Endodermal cell (in vitro differentiated cells): ENCODE results near the gene LMAN1. TPM values are rescaled to one million over a fixed set of nuclear protein-coding genes. Genes with fewer than 3 reads are reported as not detected.

Experiments
- DNase-seq: peaks from one replicate; pipeline ENCODE4 v3.0.0-alpha.2; 2017
- H3K27ac ChIP-seq: 2 replicates; pipeline ENCODE4 v1.5.1; 2013; ENCODE audit warnings: mild to moderate bottlenecking, low read depth, low read length, moderate library complexity
- H3K27me3 ChIP-seq: 2 replicates; pipeline ENCODE4 v1.6.1; 2013; ENCODE audit warnings: mild to moderate bottlenecking, low read length, moderate library complexity; ENCODE audit not compliant: insufficient read depth, control insufficient read depth, poor library complexity, severe bottlenecking
- H3K36me3 ChIP-seq: 2 replicates; pipeline ENCODE4 v1.7.0; 2013; ENCODE audit warnings: mild to moderate bottlenecking, low read length, moderate library complexity; ENCODE audit not compliant: control insufficient read depth, insufficient read depth
- H3K4me1 ChIP-seq: one replicate; pipeline ENCODE4 v1.7.0; 2013; ENCODE audit warnings: low read length; ENCODE audit not compliant: control insufficient read depth, insufficient read depth
- H3K4me3 ChIP-seq: 2 replicates; pipeline ENCODE4 v1.5.1; 2013; ENCODE audit warnings: mild to moderate bottlenecking, low read length, moderate library complexity
- H3K9ac ChIP-seq: 2 replicates; pipeline ENCODE4 v1.6.1; 2013; ENCODE audit warnings: mild to moderate bottlenecking, low read length, moderate library complexity; ENCODE audit not compliant: poor library complexity, severe bottlenecking; ENCODE audit errors: extremely low read depth
- H3K9me3 ChIP-seq: 2 replicates; pipeline ENCODE4 v1.6.1; 2013; ENCODE audit warnings: mild to moderate bottlenecking, low read length, moderate library complexity; ENCODE audit not compliant: control insufficient read depth
- H3K27ac Mint-ChIP-seq: 2 replicates; pipeline ENCODE4 v1.8.0; 2020; ENCODE audit warnings: mixed read lengths
- H3K27me3 Mint-ChIP-seq: 2 replicates; pipeline ENCODE4 v1.8.0; 2021; ENCODE audit warnings: mild to moderate bottlenecking, mixed read lengths; ENCODE audit not compliant: insufficient read depth
- H3K36me3 Mint-ChIP-seq: 2 replicates; pipeline ENCODE4 v1.8.0; 2020; ENCODE audit warnings: low read depth, mixed read lengths
- H3K4me1 Mint-ChIP-seq: 2 replicates; pipeline ENCODE4 v1.8.0; 2020; ENCODE audit warnings: mixed read lengths
- H3K4me3 Mint-ChIP-seq: 2 replicates; pipeline ENCODE4 v1.8.0; 2020; ENCODE audit warnings: mild to moderate bottlenecking, moderate library complexity, mixed read lengths
- H3K9me3 Mint-ChIP-seq: 2 replicates; pipeline ENCODE4 v1.8.0; 2020; ENCODE audit warnings: mild to moderate bottlenecking, mixed read lengths
- CTCF ChIP-seq: fragments of 200-600 bp; sonication (generic); conservative IDR thresholded peaks from 2 replicates; pipeline ENCODE4 v1.5.0; 2021; ENCODE audit warnings: antibody characterized with exemption, mild to moderate bottlenecking
- WGBS, 2 experiments: methylation state at CpG; one replicate each; pipeline versions ENCODE4 v1.1.5 to v1.1.7; 2013; ENCODE audit warnings: missing lambda C conversion rate in 2 of 2, mixed read lengths in 1 of 2; ENCODE audit not compliant: insufficient coverage in 1 of 2, insufficient read length in 1 of 2; 5-methylcytosine and 5-hydroxymethylcytosine counted together
- long read RNA-seq, 4 experiments: library from polyadenylated mRNA in 2 of 4; library from RNA in 1 of 4; library from capped mRNA in 1 of 4; stranded (forward) in 3 of 4; unstranded in 1 of 4; transcript quantifications; one replicate each; pipeline ENCODE4 v2.0.0, GENCODE V29; 2020 to 2021; ENCODE audit warnings: inconsistent platforms in 1 of 4
- polyA plus RNA-seq, 2 experiments: library from polyadenylated mRNA; stranded (reverse); fragments of 50-300 nt; gene quantifications; one replicate each; pipeline ENCODE4 v1.2.3, GENCODE V29; 2013
- total RNA-seq, 2 donors: library from RNA; stranded (reverse); fragmentation: NEBNext Ultra II Directional in 1 of 2; extraction: Animal tissue kit (Norgen Biotek cat#: 25700) in 1 of 2; gene quantifications; 2 replicates in 1 of 2; 3 replicates in 1 of 2; pipeline ENCODE4 v1.2.1, GENCODE V29; 2021

The LMAN1 gene
- total RNA-seq: 100 to 1,000 TPM in 1 of 2 donors, 10 to 100 TPM in 1; 82.9 to 125 TPM
- polyA plus RNA-seq (2013, experiment 1 of 2): 68.0 TPM
- 65.9 TPM for polyA plus RNA-seq (2013, experiment 2 of 2)
- long read RNA-seq, experiment 1, full-length matches to known transcripts: 12 of 71 reads
- long read RNA-seq, experiment 1, partial matches to known transcripts: 10 of 71 reads
- long read RNA-seq, experiment 1, other reads (novel, unspliced or antisense): 49 of 71 reads
- long read RNA-seq, experiment 2, full-length matches to known transcripts: 205 of 265 reads
- long read RNA-seq, experiment 2, partial matches to known transcripts: 53 of 265 reads
- long read RNA-seq, experiment 2, other reads (novel, unspliced or antisense): 7 of 265 reads
- long read RNA-seq, experiment 3, full-length matches to known transcripts: 185 of 218 reads
- long read RNA-seq, experiment 3, partial matches to known transcripts: 22 of 218 reads
- long read RNA-seq, experiment 3, other reads (novel, unspliced or antisense): 11 of 218 reads
- long read RNA-seq, experiment 4, full-length matches to known transcripts: 22 of 145 reads
- long read RNA-seq, experiment 4, partial matches to known transcripts: 117 of 145 reads
- long read RNA-seq, experiment 4, other reads (novel, unspliced or antisense): 6 of 145 reads

- TF ChIP-seq CTCF: no peak
- Mint-ChIP-seq H3K9me3 (no peaks in the 10 kb centered on the region), H3K4me1 (peaks cover 14% of the 10 kb centered on the region), H3K27me3 (peaks cover 17% of the 10 kb centered on the region), H3K4me3 (peak within 1 kb of the TSS; percentile 93), H3K27ac (peak within 1 kb of the TSS; percentile 92), H3K36me3 (peaks cover 14% of the 10 kb centered on the region)
- H3K27me3 ChIP-seq: peaks cover 17% of the 10 kb centered on the region
- H3K4me3 ChIP-seq: peak within 1 kb of the TSS; percentile 98
- H3K4me1 ChIP-seq: peaks cover 5% of the 10 kb centered on the region
- 0% methylated on average over 27 to 76 of the region's 76 CpGs for WGBS, 2 experiments
- H3K9ac ChIP-seq: peak within 1 kb of the TSS; percentile 96
- peaks cover 35% of the 10 kb centered on the region for H3K36me3 ChIP-seq
- peak within 1 kb of the TSS; percentile 67 for H3K27ac ChIP-seq
- peaks cover 3% of the 10 kb centered on the region for H3K9me3 ChIP-seq
- peak; percentile 98 for DNase-seq
Observed at GRCh38 chr18:59358712-59359575, at the start of gene LMAN1. TSS of gene LMAN1 (minus strand) at chr18:59359265. CDS start at chr18:59359244, 21 bp downstream.

GRCh38 chr18:59402432-59403090 lies 43.5 kb upstream of the LMAN1 start:
- Mint-ChIP-seq H3K27me3 (no peaks in the 10 kb centered on the region), H3K4me1 (peaks cover 8% of the 10 kb centered on the region), H3K36me3 (no peaks in the 10 kb centered on the region), H3K4me3 (no peak overlapping the region), H3K27ac (no peak overlapping the region), H3K9me3 (no peaks in the 10 kb centered on the region)
- H3K4me1 ChIP-seq: no peaks in the 10 kb centered on the region
- no peak overlapping the region for H3K4me3 ChIP-seq
- 0 to 16% methylated on average over 6 to 13 of the region's 13 CpGs for WGBS, 2 experiments
- H3K27me3 ChIP-seq: no peaks in the 10 kb centered on the region
- no peak overlapping the region for H3K27ac ChIP-seq
- H3K9ac ChIP-seq: no peak overlapping the region
- TF ChIP-seq CTCF: peak; percentile 99
- DNase-seq: peak; percentile 97
- H3K9me3 ChIP-seq: no peaks in the 10 kb centered on the region
- H3K36me3 ChIP-seq: no peaks in the 10 kb centered on the region

- no peak overlapping the region for H3K4me3 ChIP-seq
- Mint-ChIP-seq H3K9me3 (no peaks in the 10 kb centered on the region), H3K27ac (no peak overlapping the region), H3K4me3 (no peak overlapping the region), H3K27me3 (peaks cover 3% of the 10 kb centered on the region), H3K4me1 (peaks cover 17% of the 10 kb centered on the region), H3K36me3 (no peaks in the 10 kb centered on the region)
- no peak overlapping the region for H3K27ac ChIP-seq
- 88 to 94% methylated on average over 2 to 5 of the region's 6 CpGs for WGBS, 2 experiments
- H3K36me3 ChIP-seq: no peaks in the 10 kb centered on the region
- H3K9ac ChIP-seq: no peak overlapping the region
- DNase-seq: no peak
- no peaks in the 10 kb centered on the region for H3K4me1 ChIP-seq
- H3K9me3 ChIP-seq: no peaks in the 10 kb centered on the region
- no peaks in the 10 kb centered on the region for H3K27me3 ChIP-seq
- TF ChIP-seq CTCF: no peak
Observed at GRCh38 chr18:59400407-59400806, 41.3 kb upstream of the LMAN1 start.
